GM21360 (cell line): ENCODE measurements around the gene BLCAP.
"Not testable (repeated sequence)": the region's sequence is repeated elsewhere in the genome, so short reads cannot be mapped to it uniquely, and the experiment has no call there.

Experiments
- ATAC-seq: cut with Tn5 transposase; IDR thresholded peaks from one replicate; pipeline ENCODE4 v1.9.1; 2021; ENCODE audit warnings: mild to moderate bottlenecking, moderate library complexity; ENCODE audit not compliant: unreplicated experiment

BLCAP gene

GRCh38 chr20:37527638-37528445 is at the start of gene BLCAP:
Gene BLCAP, minus strand, starts transcription at chr20:37527876. Its CDS starts 8,702 bp downstream, at chr20:37519174.
- ATAC-seq = peak; percentile 62

- not testable (repeated sequence) for ATAC-seq
Measured at GRCh38 chr20:37577436-37577835, 49.8 kb upstream of the BLCAP start.

- ATAC-seq = no peak
Measured at GRCh38 chr20:37576911-37577310, 49.2 kb upstream of the BLCAP start.

- no peak for ATAC-seq
Measured at GRCh38 chr20:37575884-37576283, 48.2 kb upstream of the BLCAP start.

- no peak for ATAC-seq
Measured at GRCh38 chr20:37574199-37574890, 46.7 kb upstream of the BLCAP start.

GRCh38 chr20:37573626-37574198 is 46.0 kb upstream of the BLCAP start:
- no peak for ATAC-seq

- ATAC-seq = no peak
Measured at GRCh38 chr20:37571033-37571432, 43.4 kb upstream of the BLCAP start.

- ATAC-seq = no peak
Measured at GRCh38 chr20:37570419-37570818, 42.7 kb upstream of the BLCAP start.

- ATAC-seq = no peak
Measured at GRCh38 chr20:37567671-37568588, 40.3 kb upstream of the BLCAP start.

GRCh38 chr20:37567331-37567665 is 39.6 kb upstream of the BLCAP start:
- ATAC-seq = no peak

GRCh38 chr20:37566590-37567330 is 39.1 kb upstream of the BLCAP start:
- ATAC-seq = no peak

GRCh38 chr20:37565134-37565811 is 37.6 kb upstream of the BLCAP start:
- no peak for ATAC-seq

GRCh38 chr20:37564388-37565133 is 36.9 kb upstream of the BLCAP start:
- ATAC-seq = no peak

GRCh38 chr20:37564016-37564387 is 36.3 kb upstream of the BLCAP start:
- no peak for ATAC-seq

- no peak for ATAC-seq
Measured at GRCh38 chr20:37562695-37563480, 35.2 kb upstream of the BLCAP start.

- no peak for ATAC-seq
Measured at GRCh38 chr20:37560629-37561028, 33.0 kb upstream of the BLCAP start.

- no peak for ATAC-seq
Measured at GRCh38 chr20:37559312-37560027, 31.8 kb upstream of the BLCAP start.

- ATAC-seq = no peak
Measured at GRCh38 chr20:37558779-37559178, 31.1 kb upstream of the BLCAP start.
